HUES48 (cell line): Measurements from ENCODE around the gene ATP2B3.

Experiments used
- H3K27ac ChIP-seq: one replicate; pipeline ENCODE4 v1.7.0; 2013; ENCODE audit warnings: low read depth, low read length, inconsistent platforms
- H3K27me3 ChIP-seq: 2 replicates; pipeline ENCODE4 v1.6.1; 2013; ENCODE audit warnings: mild to moderate bottlenecking, low read length; ENCODE audit not compliant: control insufficient read depth, insufficient read depth
- H3K36me3 ChIP-seq: 2 replicates; pipeline ENCODE4 v1.6.1; 2013; ENCODE audit warnings: low read length; ENCODE audit not compliant: control insufficient read depth, insufficient read depth
- H3K4me1 ChIP-seq: 2 replicates; pipeline ENCODE4 v1.6.1; 2013; ENCODE audit warnings: mild to moderate bottlenecking, low read length; ENCODE audit not compliant: control insufficient read depth, insufficient read depth
- H3K4me3 ChIP-seq: 2 replicates; pipeline ENCODE4 v1.5.1; 2013; ENCODE audit warnings: mild to moderate bottlenecking, low read depth, low read length
- H3K9ac ChIP-seq: 2 replicates; pipeline ENCODE4 v1.6.1; 2013; ENCODE audit warnings: mild to moderate bottlenecking, low read depth, low read length, moderate library complexity
- H3K9me3 ChIP-seq: 2 replicates; pipeline ENCODE4 v1.6.1; 2013; ENCODE audit warnings: low read length; ENCODE audit not compliant: control insufficient read depth, insufficient read depth

The ATP2B3 gene

GRCh38 chrX:153517423-153517822 lies at the start of gene ATP2B3:
ATP2B3 (plus strand) TSS chrX:153517642; CDS start chrX:153536248, 18,606 bp downstream.
- Histone ChIP-seq H3K9me3 (peaks cover 55% of the 10 kb centered on the region), H3K4me1 (no peaks in the 10 kb centered on the region), H3K27me3 (peaks cover 38% of the 10 kb centered on the region), H3K4me3 (peak within 1 kb of the TSS; percentile 51; the same call in 1 of the 2 replicates), H3K27ac (no peak within 1 kb of the TSS), H3K9ac (no peak within 1 kb of the TSS), H3K36me3 (no peaks in the 10 kb centered on the region)

- Histone ChIP-seq H3K9me3 (peaks cover 44% of the 10 kb centered on the region), H3K4me1 (no peaks in the 10 kb centered on the region), H3K9ac (no peak overlapping the region), H3K27ac (no peak overlapping the region), H3K4me3 (no peak overlapping the region), H3K36me3 (peaks cover 18% of the 10 kb centered on the region), H3K27me3 (no peaks in the 10 kb centered on the region)
Observed at GRCh38 chrX:153468008-153468580, 49.3 kb upstream of the ATP2B3 start.

GRCh38 chrX:153469811-153470410 lies 47.5 kb upstream of the ATP2B3 start:
- Histone ChIP-seq H3K36me3 (peaks cover 10% of the 10 kb centered on the region), H3K9me3 (peaks cover 34% of the 10 kb centered on the region), H3K27me3 (peaks cover 8% of the 10 kb centered on the region; the same call in 1 of the 2 replicates), H3K9ac (peak overlapping the region; percentile 19; the same call in 1 of the 2 replicates), H3K4me1 (no peaks in the 10 kb centered on the region), H3K27ac (no peak overlapping the region), H3K4me3 (peak overlapping the region; percentile 65)

- Histone ChIP-seq H3K27me3 (peaks cover 16% of the 10 kb centered on the region), H3K4me3 (peak within 1 kb of the TSS; percentile 65), H3K9ac (peak within 1 kb of the TSS; percentile 19; the same call in 1 of the 2 replicates), H3K9me3 (peaks cover 34% of the 10 kb centered on the region), H3K27ac (no peak within 1 kb of the TSS), H3K4me1 (no peaks in the 10 kb centered on the region), H3K36me3 (peaks cover 9% of the 10 kb centered on the region)
Observed at GRCh38 chrX:153470411-153471363, 46.8 kb upstream of the ATP2B3 start, which contains the start of gene HAUS7. HAUS7 (minus strand) TSS chrX:153470576; CDS start chrX:153470557, 19 bp downstream.

GRCh38 chrX:153471663-153472280 lies 45.7 kb upstream of the ATP2B3 start:
- no peak overlapping the region for H3K4me3 ChIP-seq
- no peak overlapping the region for H3K9ac ChIP-seq
- no peak overlapping the region for H3K27ac ChIP-seq
- peaks cover 25% of the 10 kb centered on the region for H3K27me3 ChIP-seq
- peaks cover 9% of the 10 kb centered on the region for H3K36me3 ChIP-seq
- H3K9me3 ChIP-seq = peaks cover 39% of the 10 kb centered on the region; the same call in 1 of the 2 replicates
- 0 out of 2 replicates have a peak, but pooled peaks cover under 1% of the 10 kb centered on the region for H3K4me1 ChIP-seq

- Histone ChIP-seq H3K4me1 (peaks cover 9% of the 10 kb centered on the region; the same call in 1 of the 2 replicates), H3K27ac (no peak overlapping the region), H3K9ac (no peak overlapping the region), H3K36me3 (peaks cover 7% of the 10 kb centered on the region), H3K9me3 (peaks cover 36% of the 10 kb centered on the region; the same call in 1 of the 2 replicates), H3K4me3 (no peak overlapping the region), H3K27me3 (peaks cover 25% of the 10 kb centered on the region)
Observed at GRCh38 chrX:153473126-153473525, 44.3 kb upstream of the ATP2B3 start.

GRCh38 chrX:153474266-153474665 lies 43.2 kb upstream of the ATP2B3 start:
- Histone ChIP-seq H3K36me3 (no peaks in the 10 kb centered on the region), H3K9ac (no peak overlapping the region), H3K4me1 (peaks cover 9% of the 10 kb centered on the region; the same call in 1 of the 2 replicates), H3K9me3 (peaks cover 27% of the 10 kb centered on the region; the same call in 1 of the 2 replicates), H3K27me3 (peaks cover 25% of the 10 kb centered on the region), H3K4me3 (no peak overlapping the region), H3K27ac (no peak overlapping the region)

- no peaks in the 10 kb centered on the region for H3K36me3 ChIP-seq
- no peak overlapping the region for H3K4me3 ChIP-seq
- H3K27ac ChIP-seq = no peak overlapping the region
- peaks cover 9% of the 10 kb centered on the region; the same call in 1 of the 2 replicates for H3K4me1 ChIP-seq
- H3K9me3 ChIP-seq = peaks cover 23% of the 10 kb centered on the region; the same call in 1 of the 2 replicates
- H3K9ac ChIP-seq = no peak overlapping the region
- H3K27me3 ChIP-seq = peaks cover 25% of the 10 kb centered on the region
Observed at GRCh38 chrX:153474718-153475117, 42.7 kb upstream of the ATP2B3 start.

- no peak overlapping the region for H3K27ac ChIP-seq
- no peaks in the 10 kb centered on the region for H3K36me3 ChIP-seq
- H3K27me3 ChIP-seq = peaks cover 25% of the 10 kb centered on the region
- H3K9ac ChIP-seq = no peak overlapping the region
- no peak overlapping the region for H3K4me3 ChIP-seq
- H3K4me1 ChIP-seq = peaks cover 9% of the 10 kb centered on the region; the same call in 1 of the 2 replicates
- H3K9me3 ChIP-seq = peaks cover 23% of the 10 kb centered on the region; the same call in 1 of the 2 replicates
Observed at GRCh38 chrX:153475271-153475670, 42.2 kb upstream of the ATP2B3 start.

GRCh38 chrX:153475751-153476281 lies 41.6 kb upstream of the ATP2B3 start:
- H3K4me3 ChIP-seq = no peak overlapping the region
- peaks cover 25% of the 10 kb centered on the region for H3K27me3 ChIP-seq
- H3K4me1 ChIP-seq = peaks cover 9% of the 10 kb centered on the region; the same call in 1 of the 2 replicates
- peaks cover 23% of the 10 kb centered on the region; the same call in 1 of the 2 replicates for H3K9me3 ChIP-seq
- no peak overlapping the region for H3K9ac ChIP-seq
- no peak overlapping the region for H3K27ac ChIP-seq
- H3K36me3 ChIP-seq = no peaks in the 10 kb centered on the region
